Vagina (tissue), 2 donors: ENCODE results near the gene ZNF771. TPM values are rescaled to one million over a fixed set of nuclear protein-coding genes. Genes with fewer than 3 reads are reported as not detected.

Experiments used
- DNase-seq, 2 donors: peaks; one replicate each; pipeline ENCODE4 v3.0.0-alpha.2; 2017; ENCODE audit errors: extremely low spot score in 2 of 2
- H3K27ac ChIP-seq: fragments of 200-600 bp; sonication (generic); one replicate; pipeline ENCODE4 v1.5.1; 2019
- H3K27me3 ChIP-seq: fragments of 200-600 bp; sonication (generic); one replicate; pipeline ENCODE4 v1.5.1; 2019
- H3K36me3 ChIP-seq, 2 donors: fragments of 200-600 bp; sonication (generic); one replicate each; pipeline ENCODE4 v1.5.1; 2017 to 2019
- H3K4me1 ChIP-seq: fragments of 200-600 bp; sonication (generic); one replicate; pipeline ENCODE4 v1.5.1; 2019
- H3K4me3 ChIP-seq, 2 donors: fragments of 200-600 bp; sonication (generic); 1 replicate in 1 of 2; 2 replicates in 1 of 2; pipeline ENCODE4 v1.5.1; 2016 to 2019
- H3K9me3 ChIP-seq: fragments of 200-600 bp; sonication (generic); one replicate; pipeline ENCODE4 v1.5.1; 2019
- CTCF ChIP-seq, 3 experiments: fragments of 450-650 bp in 2 of 3; fragments of 200-600 bp in 1 of 3; sonication (generic) in 1 of 3; IDR thresholded peaks; one replicate each; pipeline ENCODE4 v1.5.1; 2017 to 2019; ENCODE audit warnings: antibody characterized with exemption in 3 of 3, mild to moderate bottlenecking in 2 of 3, moderate library complexity in 2 of 3
- POLR2A ChIP-seq, 2 donors: fragments of 450-650 bp; IDR thresholded peaks; one replicate each; pipeline ENCODE4 v1.6.1; 2017; ENCODE audit warnings: antibody characterized with exemption in 2 of 2, mild to moderate bottlenecking in 2 of 2, moderate library complexity in 2 of 2
- POLR2AphosphoS5 ChIP-seq, 2 donors: sonication (generic); formaldehyde crosslinking; IDR thresholded peaks; one replicate each; pipeline ENCODE4 v1.9.0; 2017; ENCODE audit warnings: antibody characterized with exemption in 2 of 2, mild to moderate bottlenecking in 2 of 2, low read depth in 1 of 2; ENCODE audit not compliant: insufficient read depth in 1 of 2
- intact Hi-C: fragments of 100-400 bp; cut with DNase I; formaldehyde crosslinking; loops from one replicate; pipeline ENCODE4 v1.15.1; 2023
- total RNA-seq: library from RNA; depleted of rRNA; stranded (reverse); fragments of >200 nt; gene quantifications from one replicate; pipeline ENCODE4 v1.2.3, GENCODE V29; 2016

ZNF771 gene
- total RNA-seq, 1 donor from 2014 or later: 42.7 TPM

GRCh38 chr16:30397776-30398660 lies 9.4 kb upstream of the ZNF771 start:
- Histone ChIP-seq H3K9me3 (no peaks in the 10 kb centered on the region), H3K4me3 (no peak overlapping the region), H3K27ac (no peak overlapping the region), H3K36me3 (no peaks in the 10 kb centered on the region), H3K4me1 (peaks cover 53% of the 10 kb centered on the region), H3K27me3 (no peaks in the 10 kb centered on the region)
- no peak for DNase-seq
- TF ChIP-seq CTCF (IDR thresholded peaks at IDR 0.05) (no peak), POLR2AphosphoS5 (IDR thresholded peaks at IDR 0.05; ENCODE audit: insufficient read depth in 1 of 2, low read depth in 1 of 2) (no peak), POLR2A (IDR thresholded peaks at IDR 0.05) (no peak)
- intact Hi-C loops: no loop called here

- no peak for DNase-seq
- Histone ChIP-seq H3K4me3 (no peak overlapping the region), H3K27me3 (no peaks in the 10 kb centered on the region), H3K4me1 (peaks cover 53% of the 10 kb centered on the region), H3K27ac (peak overlapping the region; percentile 88), H3K9me3 (no peaks in the 10 kb centered on the region), H3K36me3 (no peaks in the 10 kb centered on the region)
- TF ChIP-seq POLR2AphosphoS5 (IDR thresholded peaks at IDR 0.05; ENCODE audit: insufficient read depth in 1 of 2, low read depth in 1 of 2) (no peak), POLR2A (IDR thresholded peaks at IDR 0.05) (no peak), CTCF (IDR thresholded peaks at IDR 0.05) (no peak)
- intact Hi-C loops: no loop called here
Observed at GRCh38 chr16:30398661-30399434, 8.6 kb upstream of the ZNF771 start.

- TF ChIP-seq POLR2AphosphoS5 (IDR thresholded peaks at IDR 0.05; ENCODE audit: insufficient read depth in 1 of 2, low read depth in 1 of 2) (no peak), POLR2A (IDR thresholded peaks at IDR 0.05) (no peak), CTCF (IDR thresholded peaks at IDR 0.05) (no peak)
- H3K27me3 ChIP-seq: no peaks in the 10 kb centered on the region
- H3K4me3 ChIP-seq: peak overlapping the region; percentile 61 to 71
- DNase-seq: no peak
- H3K36me3 ChIP-seq: no peaks in the 10 kb centered on the region
- H3K4me1 ChIP-seq: peaks cover 48% of the 10 kb centered on the region
- intact Hi-C loops: loop anchor here (10.0 kb wide), 1 partner anchor 335 kb away; the partner anchor contains the start of gene ALDOA
- peak overlapping the region; percentile 88 for H3K27ac ChIP-seq
- no peaks in the 10 kb centered on the region for H3K9me3 ChIP-seq
Observed at GRCh38 chr16:30399435-30400186, 7.8 kb upstream of the ZNF771 start.

GRCh38 chr16:30401768-30402425 lies 5.5 kb upstream of the ZNF771 start:
- DNase-seq: no peak
- intact Hi-C loops: loop anchor here (10.0 kb wide), 1 partner anchor 337 kb away; the partner anchor contains the start of gene ALDOA
- no peak overlapping the region for H3K4me3 ChIP-seq
- TF ChIP-seq POLR2A (IDR thresholded peaks at IDR 0.05) (no peak), POLR2AphosphoS5 (IDR thresholded peaks at IDR 0.05; ENCODE audit: insufficient read depth in 1 of 2, low read depth in 1 of 2) (no peak), CTCF (IDR thresholded peaks at IDR 0.05) (no peak)
- no peaks in the 10 kb centered on the region for H3K27me3 ChIP-seq
- no peak overlapping the region for H3K27ac ChIP-seq
- H3K9me3 ChIP-seq: no peaks in the 10 kb centered on the region
- peaks cover 36% of the 10 kb centered on the region for H3K4me1 ChIP-seq
- H3K36me3 ChIP-seq: no peaks in the 10 kb centered on the region
